Skin epidermis (tissue), 12 donors: ENCODE data around the gene WFDC13.

Source experiments
- H3K27ac ChIP-seq, 21 experiments: fragments of 200-600 bp; sonication (generic) in 11 of 21; one replicate each; pipeline ENCODE4 v1.5.0; 2020; ENCODE audit warnings: mild to moderate bottlenecking in 3 of 21, inconsistent platforms in 2 of 21, moderate library complexity in 2 of 21
- H3K4me3 ChIP-seq, 7 experiments: fragments of 200-600 bp; sonication (generic) in 2 of 7; one replicate each; pipeline ENCODE4 v1.5.0; 2020; ENCODE audit warnings: inconsistent platforms in 2 of 7, mild to moderate bottlenecking in 2 of 7, moderate library complexity in 1 of 7

WFDC13 gene

DNA sequence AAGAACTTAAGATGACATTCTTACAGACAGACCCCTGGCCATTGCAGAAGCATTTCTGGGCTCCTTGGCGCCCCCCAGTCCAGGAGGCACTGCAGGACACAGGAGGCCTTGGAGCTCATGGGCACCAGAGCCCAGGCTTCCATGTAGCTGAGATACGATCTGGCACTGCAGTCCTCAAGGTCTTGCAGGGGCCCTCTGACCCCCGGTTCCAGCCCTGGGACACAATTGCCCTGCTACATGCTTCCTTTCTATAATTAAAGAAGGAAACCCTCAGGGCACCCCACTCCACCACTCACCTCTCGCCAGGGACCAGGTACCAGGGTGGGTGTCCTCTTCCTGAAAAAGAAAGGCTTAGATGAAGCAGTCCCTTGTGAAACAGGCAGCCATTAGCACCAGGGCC lies 56.3 kb downstream of the WFDC13 start:
- Histone ChIP-seq H3K4me3 (no peak overlapping the region), H3K27ac (no peak overlapping the region)
